K562 (cell line): Measurements from ENCODE around the gene APBA2. TPM values are rescaled to one million over a fixed set of nuclear protein-coding genes. Genes with fewer than 3 reads are reported as not detected.

Experiments used
- ATAC-seq: fragments of 200-7000 bp; cut with Tn5 transposase; 3 replicates; pipeline ENCODE4 v1.9.1; 2020; ENCODE audit warnings: moderate library complexity
- BruUV-seq: library from RNA; stranded (reverse); fragments of 400-500 nt; replicated peaks from 2 replicates; lab custom pipeline; 2021; lab: Mats Ljungman, UMichigan
- CTCF ChIA-PET: fragments of 300-600 bp; formaldehyde crosslinking; extraction: SDS; loops from one replicate; lab custom pipeline; 2021; ENCODE audit warnings: low intra/inter-chr PET ratio; lab: Yijun Ruan, JAX
- POLR2A ChIA-PET: fragments of 300-600, 350-650 bp; sonication (Branson Sonifier 250); formaldehyde crosslinking; extraction: SDS; loops from one replicate; lab custom pipeline; 2021; ENCODE audit warnings: antibody characterized with exemption, inconsistent platforms; lab: Yijun Ruan, JAX
- DNase-seq, 4 experiments: peaks; one replicate each; pipeline versions ENCODE4 v3.0.0 to v3.0.0-alpha.2; 2011 to 2018; ENCODE audit warnings: low spot score in 3 of 4, mixed read lengths in 3 of 4; ENCODE audit errors: extremely low read depth in 1 of 4
- FAIRE-seq: peaks from 2 replicates; lab custom pipeline; 2011; peaks lifted over from hg19 to GRCh38; lab: Jason Lieb, UNC
- H2AFZ ChIP-seq: 2 replicates; pipeline ENCODE4 v1.6.0; 2011; ENCODE audit warnings: low read depth, low read length, control low read depth, inconsistent platforms
- H3K27ac ChIP-seq: fragments of 200-600 bp; 3 replicates; pipeline ENCODE4 v1.8.0; 2011; ENCODE audit warnings: low read depth, mild to moderate bottlenecking, control low read depth, inconsistent platforms, low read length, moderate library complexity, mixed read lengths; ENCODE audit errors: extremely low read depth
- H3K27me3 ChIP-seq, 2 experiments: fragments of 300-600 bp in 1 of 2; 2 replicates in 1 of 2; 3 replicates in 1 of 2; pipeline versions ENCODE4 v1.6.0 to v1.8.0; 2011; ENCODE audit warnings: inconsistent platforms in 2 of 2, low read length in 2 of 2, mild to moderate bottlenecking in 1 of 2, mixed read lengths in 1 of 2, moderate library complexity in 1 of 2; ENCODE audit not compliant: control insufficient read depth in 2 of 2, insufficient read depth in 2 of 2
- H3K36me3 ChIP-seq: fragments of 300-600 bp; 3 replicates; pipeline ENCODE4 v1.8.0; 2011; ENCODE audit warnings: mild to moderate bottlenecking, low read length, inconsistent platforms; ENCODE audit not compliant: control insufficient read depth, insufficient read depth
- H3K4me1 ChIP-seq, 2 experiments: fragments of 200-600 bp in 1 of 2; replicated peaks in 1 of 2; 2 replicates in 1 of 2; 3 replicates in 1 of 2; pipeline versions ENCODE4 v1.5.1 to v1.8.0; 2011; ENCODE audit warnings: inconsistent platforms in 2 of 2, low read length in 2 of 2, mild to moderate bottlenecking in 1 of 2, mixed read lengths in 1 of 2, moderate library complexity in 1 of 2; ENCODE audit not compliant: control insufficient read depth in 2 of 2, insufficient read depth in 2 of 2
- H3K4me2 ChIP-seq: 2 replicates; pipeline ENCODE4 v1.6.1; 2011; ENCODE audit warnings: low read length, control low read depth, inconsistent platforms, mixed read lengths; ENCODE audit not compliant: insufficient read depth
- H3K4me3 ChIP-seq: fragments of 200-600 bp; sonication (generic), shearing (Covaris generic); 2 replicates; pipeline ENCODE4 v1.5.1; 2016; ENCODE audit warnings: control low read depth, inconsistent platforms
- H3K79me2 ChIP-seq: fragments of 200-600 bp; 3 replicates; pipeline ENCODE4 v1.8.0; 2011; ENCODE audit warnings: low read length, inconsistent platforms; ENCODE audit not compliant: control insufficient read depth, insufficient read depth
- H3K9ac ChIP-seq, 2 experiments: 2 replicates each; pipeline versions ENCODE4 v1.6.0 to v1.6.1; 2011; ENCODE audit warnings: low read depth in 2 of 2, low read length in 2 of 2, control low read depth in 1 of 2, inconsistent platforms in 1 of 2, mild to moderate bottlenecking in 1 of 2, mixed read lengths in 1 of 2; ENCODE audit not compliant: insufficient read depth in 1 of 2
- H3K9me1 ChIP-seq: one replicate; pipeline ENCODE4 v1.6.0; 2011; ENCODE audit warnings: inconsistent platforms, mild to moderate bottlenecking, low read length, moderate library complexity; ENCODE audit not compliant: control insufficient read depth, insufficient read depth
- H3K9me3 ChIP-seq: replicated peaks from 2 replicates; pipeline ENCODE4 v1.5.1; 2011; ENCODE audit warnings: low read depth, low read length, inconsistent platforms; ENCODE audit not compliant: control insufficient read depth, insufficient read depth
- H4K20me1 ChIP-seq: replicated peaks from 2 replicates; pipeline ENCODE4 v1.6.1; 2011; ENCODE audit warnings: low read length, inconsistent platforms, mixed read lengths; ENCODE audit not compliant: control insufficient read depth, insufficient read depth
- XRCC5 ChIP-seq: fragments of 200-400 bp; formaldehyde crosslinking; IDR thresholded peaks from 2 replicates; pipeline ENCODE4 v1.6.1; 2017; ENCODE audit warnings: low read depth, mild to moderate bottlenecking, low read length
- WGBS: fragments of 100-300 bp; shearing (Covaris generic); methylation state at CpG from one replicate; pipeline ENCODE4 v1.1.6; 2016; ENCODE audit warnings: low coverage, mixed read lengths; ENCODE audit not compliant: insufficient coverage; ENCODE audit errors: missing lambda C conversion rate; 5-methylcytosine and 5-hydroxymethylcytosine counted together
- in situ Hi-C: fragments of 300-500 bp; cut with MboI; formaldehyde crosslinking; loops from 4 replicates; pipeline ENCODE4 v1.15.0; 2018; ENCODE audit warnings: inconsistent platforms, mixed read lengths
- intact Hi-C: fragments of 100-400 bp; cut with micrococcal nuclease; formaldehyde crosslinking; loops from 2 replicates; pipeline ENCODE4 v1.14.2; 2022
- polyA plus RNA-seq, 8 experiments: library from polyadenylated mRNA; depleted of rRNA in 4 of 8; stranded (reverse) in 5 of 8; unstranded in 3 of 8; fragments of >200 nt; fragmentation: Nextera tagmentation in 2 of 8; fragmentation: Illumina TruSeq in 1 of 8; extraction: Ambion mirVana in 2 of 8; extraction: Trizol in 1 of 8; gene quantifications; 2 replicates each; pipeline versions ENCODE4 v1.2.1 to v1.2.3, GENCODE V29; 2011 to 2014; ENCODE audit warnings: inconsistent platforms in 1 of 8, missing spikeins in 1 of 8
- total RNA-seq, 7 experiments: library from RNA; depleted of rRNA in 6 of 7; stranded (reverse); fragments of >200 nt in 6 of 7; fragmentation: Illumina TruSeq in 2 of 7; extraction: Trizol in 2 of 7; gene quantifications; 2 replicates each; pipeline versions ENCODE4 v1.2.1 to v1.2.3, GENCODE V29; 2011 to 2021; ENCODE audit warnings: low replicate concordance in 1 of 7
- TF ChIP-seq, protein P1 (sequence below), 2 experiments: fragments of 450-650 bp; IDR thresholded peaks; 2 replicates each; pipeline ENCODE4 v1.6.1; 2016; ENCODE audit warnings: mild to moderate bottlenecking in 2 of 2, borderline replicate concordance in 1 of 2, low read depth in 1 of 2, moderate library complexity in 1 of 2
- TF ChIP-seq, protein P2 (sequence below): fragments of 450-650 bp; formaldehyde crosslinking; IDR thresholded peaks from 2 replicates; pipeline ENCODE4 v1.4.0; 2022; ENCODE audit warnings: mild to moderate bottlenecking, moderate library complexity
- TF ChIP-seq, protein P3 (sequence below): sonication (generic); formaldehyde crosslinking; IDR thresholded peaks from 2 replicates; pipeline ENCODE4 v1.8.1; 2022; ENCODE audit warnings: missing genetic modification reagents

The APBA2 gene
- total and polyA plus RNA-seq, 9 of the 15 experiments (the other 6 are each of a cell fraction or from before 2014, with no cell fraction given): 0.24 to 40.9 (median 25.2) TPM

DNA sequence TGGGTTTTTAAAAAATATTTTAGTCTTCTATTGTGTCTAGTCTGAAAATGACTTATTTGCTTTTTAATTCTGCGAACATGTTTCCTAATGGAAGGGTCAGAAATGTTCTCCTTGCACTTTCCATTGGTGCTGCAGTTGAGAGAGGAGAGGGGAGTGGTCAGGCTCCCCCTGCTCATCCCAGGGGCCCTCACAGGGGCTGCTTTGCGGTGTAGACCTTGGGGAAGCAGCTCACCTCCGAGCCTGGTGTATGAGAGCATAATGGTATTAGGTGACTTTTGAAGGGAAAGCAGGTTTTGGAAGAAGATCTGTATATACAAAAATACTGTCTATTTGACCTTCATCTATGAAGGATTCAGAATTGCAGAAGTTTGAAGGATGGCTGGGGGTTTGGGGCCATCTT, 28.3 kb downstream of the APBA2 start:
- no peak for FAIRE-seq
- no peak for TF ChIP-seq XRCC5
- TF ChIP-seq, protein P1, sequence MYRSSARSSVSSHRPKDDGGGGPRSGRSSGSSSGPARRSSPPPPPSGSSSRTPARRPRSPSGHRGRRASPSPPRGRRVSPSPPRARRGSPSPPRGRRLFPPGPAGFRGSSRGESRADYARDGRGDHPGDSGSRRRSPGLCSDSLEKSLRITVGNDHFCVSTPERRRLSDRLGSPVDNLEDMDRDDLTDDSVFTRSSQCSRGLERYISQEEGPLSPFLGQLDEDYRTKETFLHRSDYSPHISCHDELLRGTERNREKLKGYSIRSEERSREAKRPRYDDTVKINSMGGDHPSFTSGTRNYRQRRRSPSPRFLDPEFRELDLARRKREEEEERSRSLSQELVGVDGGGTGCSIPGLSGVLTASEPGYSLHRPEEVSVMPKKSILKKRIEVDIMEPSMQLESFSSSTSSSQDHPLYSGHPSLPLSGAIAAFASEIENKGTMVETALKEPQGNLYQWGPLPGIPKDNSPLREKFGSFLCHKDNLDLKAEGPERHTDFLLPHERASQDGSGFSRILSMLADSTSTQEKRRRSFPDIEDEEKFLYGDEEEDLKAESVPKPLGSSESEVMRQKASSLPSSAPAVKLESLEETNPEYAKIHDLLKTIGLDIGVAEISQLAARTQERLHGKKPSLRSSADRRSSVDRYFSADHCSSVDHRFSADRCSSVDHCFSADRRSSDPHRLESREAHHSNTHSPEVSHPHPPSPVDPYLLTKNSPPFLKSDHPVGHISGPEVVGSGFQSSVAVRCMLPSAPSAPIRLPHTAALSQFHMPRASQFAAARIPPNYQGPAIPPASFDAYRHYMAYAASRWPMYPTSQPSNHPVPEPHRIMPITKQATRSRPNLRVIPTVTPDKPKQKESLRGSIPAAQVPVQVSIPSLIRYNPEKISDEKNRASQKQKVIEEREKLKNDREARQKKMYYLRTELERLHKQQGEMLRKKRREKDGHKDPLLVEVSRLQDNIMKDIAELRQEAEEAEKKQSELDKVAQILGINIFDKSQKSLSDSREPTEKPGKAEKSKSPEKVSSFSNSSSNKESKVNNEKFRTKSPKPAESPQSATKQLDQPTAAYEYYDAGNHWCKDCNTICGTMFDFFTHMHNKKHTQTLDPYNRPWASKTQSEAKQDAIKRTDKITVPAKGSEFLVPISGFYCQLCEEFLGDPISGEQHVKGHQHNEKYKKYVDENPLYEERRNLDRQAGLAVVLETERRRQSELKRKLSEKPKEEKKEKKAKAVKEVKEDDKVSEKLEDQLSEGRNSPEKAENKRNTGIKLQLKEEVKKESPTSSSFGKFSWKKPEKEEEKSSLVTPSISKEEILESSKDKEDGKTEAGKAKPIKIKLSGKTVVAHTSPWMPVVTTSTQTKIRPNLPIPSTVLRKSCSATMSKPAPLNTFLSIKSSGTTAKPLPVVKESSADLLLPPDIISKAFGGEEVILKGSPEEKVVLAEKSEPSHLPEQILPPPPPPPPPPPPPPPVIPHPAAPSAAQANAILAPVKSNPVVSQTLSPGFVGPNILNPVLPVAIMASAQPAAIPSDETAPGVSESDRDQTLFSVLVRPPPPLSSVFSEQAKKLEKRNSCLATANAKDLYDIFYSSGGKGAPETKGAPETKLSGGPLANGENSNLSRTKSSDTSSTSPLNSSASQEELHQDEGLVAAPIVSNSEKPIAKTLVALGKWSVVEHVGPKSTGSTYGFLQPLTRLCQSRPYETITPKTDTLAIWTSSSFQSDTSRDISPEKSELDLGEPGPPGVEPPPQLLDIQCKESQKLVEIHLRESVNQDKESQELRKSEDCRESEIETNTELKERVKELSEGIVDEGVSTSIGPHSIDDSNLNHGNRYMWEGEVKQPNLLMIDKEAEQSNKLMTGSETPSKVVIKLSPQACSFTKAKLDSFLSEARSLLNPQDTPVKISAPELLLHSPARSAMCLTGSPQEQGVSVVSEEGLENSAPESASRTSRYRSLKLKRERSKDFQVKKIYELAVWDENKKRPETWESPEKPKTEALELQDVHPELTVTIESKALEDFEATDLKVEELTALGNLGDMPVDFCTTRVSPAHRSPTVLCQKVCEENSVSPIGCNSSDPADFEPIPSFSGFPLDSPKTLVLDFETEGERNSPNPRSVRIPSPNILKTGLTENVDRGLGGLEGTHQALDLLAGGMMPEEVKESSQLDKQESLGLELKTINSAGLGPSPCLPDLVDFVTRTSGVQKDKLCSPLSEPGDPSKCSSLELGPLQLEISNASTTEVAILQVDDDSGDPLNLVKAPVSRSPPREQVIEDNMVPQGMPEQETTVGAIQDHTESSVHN (IDR thresholded peaks at IDR 0.05; ENCODE audit: borderline replicate concordance in 1 of 2, low read depth in 1 of 2): no peak
- TF ChIP-seq, protein P2, sequence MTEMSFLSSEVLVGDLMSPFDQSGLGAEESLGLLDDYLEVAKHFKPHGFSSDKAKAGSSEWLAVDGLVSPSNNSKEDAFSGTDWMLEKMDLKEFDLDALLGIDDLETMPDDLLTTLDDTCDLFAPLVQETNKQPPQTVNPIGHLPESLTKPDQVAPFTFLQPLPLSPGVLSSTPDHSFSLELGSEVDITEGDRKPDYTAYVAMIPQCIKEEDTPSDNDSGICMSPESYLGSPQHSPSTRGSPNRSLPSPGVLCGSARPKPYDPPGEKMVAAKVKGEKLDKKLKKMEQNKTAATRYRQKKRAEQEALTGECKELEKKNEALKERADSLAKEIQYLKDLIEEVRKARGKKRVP: no peak
- TF ChIP-seq, protein P3, sequence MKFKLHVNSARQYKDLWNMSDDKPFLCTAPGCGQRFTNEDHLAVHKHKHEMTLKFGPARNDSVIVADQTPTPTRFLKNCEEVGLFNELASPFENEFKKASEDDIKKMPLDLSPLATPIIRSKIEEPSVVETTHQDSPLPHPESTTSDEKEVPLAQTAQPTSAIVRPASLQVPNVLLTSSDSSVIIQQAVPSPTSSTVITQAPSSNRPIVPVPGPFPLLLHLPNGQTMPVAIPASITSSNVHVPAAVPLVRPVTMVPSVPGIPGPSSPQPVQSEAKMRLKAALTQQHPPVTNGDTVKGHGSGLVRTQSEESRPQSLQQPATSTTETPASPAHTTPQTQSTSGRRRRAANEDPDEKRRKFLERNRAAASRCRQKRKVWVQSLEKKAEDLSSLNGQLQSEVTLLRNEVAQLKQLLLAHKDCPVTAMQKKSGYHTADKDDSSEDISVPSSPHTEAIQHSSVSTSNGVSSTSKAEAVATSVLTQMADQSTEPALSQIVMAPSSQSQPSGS (CRISPR knock-in tag): no peak

More for the DNA sequence above, 28.3 kb downstream of the APBA2 start:
- BruUV-seq: no TSS peak
- no peak overlapping the region; a peak in 2 of 4 replicates for H3K9ac ChIP-seq
- POLR2A ChIA-PET: interaction anchor here (1.0 to 2.0 kb wide), 3 partner anchors 8 to 34 kb away, joined by 3 to 6 read pairs (median 4); no protein-coding TSS in a partner anchor
- in situ Hi-C loops: no loop called here
- no peak overlapping the region for H2AFZ ChIP-seq
- CTCF ChIA-PET: no interaction called here
- peak overlapping the region; percentile 76; the same call in 1 of the 3 replicates for H3K27ac ChIP-seq
- H3K79me2 ChIP-seq: peaks cover 73% of the 10 kb centered on the region
- DNase-seq (no peak), ATAC-seq (no peak)
- H3K27me3 ChIP-seq: no peaks in the 10 kb centered on the region
- no peaks in the 10 kb centered on the region for H3K9me1 ChIP-seq
- H3K4me1 ChIP-seq: peaks cover 57 to 65% of the 10 kb centered on the region in 2 experiments
- H4K20me1 ChIP-seq: no peaks in the 10 kb centered on the region
- no peaks in the 10 kb centered on the region for H3K9me3 ChIP-seq
- H3K4me2 ChIP-seq: no peak overlapping the region; the same call in 1 of the 2 replicates
- peaks cover 10% of the 10 kb centered on the region for H3K36me3 ChIP-seq
- 68% methylated on average over 3 of the region's 3 CpGs for WGBS
- intact Hi-C loops: loop anchor here (5.0 kb wide), 2 partner anchors 43 to 82 kb away; no protein-coding TSS in a partner anchor
- no peak overlapping the region for H3K4me3 ChIP-seq
